Astrocyte (in vitro differentiated cells and primary cell): Measurements from ENCODE around the gene TNK1.

Experiments used
- CTCF ChIP-seq: IDR thresholded peaks from 2 replicates; pipeline ENCODE4 v1.5.1; 2011; ENCODE audit warnings: low read depth, mild to moderate bottlenecking, inconsistent platforms, low read length, moderate library complexity; ENCODE audit not compliant: insufficient read depth
- EZH2 ChIP-seq: IDR thresholded peaks from 2 replicates; pipeline ENCODE4 v1.6.1; 2012; ENCODE audit warnings: mild to moderate bottlenecking, low read length, inconsistent platforms; ENCODE audit not compliant: insufficient read depth

GRCh38 chr17:7414837-7415236, 33.9 kb downstream of the TNK1 start:
- TF ChIP-seq CTCF (no peak), EZH2 (no peak)
